Neural progenitor cell (in vitro differentiated cells): ENCODE results near the gene SNAI1.

Experiments
- CTCF ChIP-seq: fragments of 200-600 bp; sonication (generic); IDR thresholded peaks from 2 replicates; pipeline ENCODE4 v1.5.1; 2017; ENCODE audit warnings: antibody characterized with exemption, mild to moderate bottlenecking
- EZH2 ChIP-seq: fragments of 200-600 bp; sonication (generic); IDR thresholded peaks from 2 replicates; pipeline ENCODE4 v1.6.1; 2017; ENCODE audit warnings: antibody characterized with exemption, mild to moderate bottlenecking, moderate library complexity
- EZH2phosphoT487 ChIP-seq: fragments of 200-600 bp; sonication (generic); IDR thresholded peaks from 2 replicates; pipeline ENCODE4 v1.6.1; 2017; ENCODE audit warnings: antibody characterized with exemption

DNA sequence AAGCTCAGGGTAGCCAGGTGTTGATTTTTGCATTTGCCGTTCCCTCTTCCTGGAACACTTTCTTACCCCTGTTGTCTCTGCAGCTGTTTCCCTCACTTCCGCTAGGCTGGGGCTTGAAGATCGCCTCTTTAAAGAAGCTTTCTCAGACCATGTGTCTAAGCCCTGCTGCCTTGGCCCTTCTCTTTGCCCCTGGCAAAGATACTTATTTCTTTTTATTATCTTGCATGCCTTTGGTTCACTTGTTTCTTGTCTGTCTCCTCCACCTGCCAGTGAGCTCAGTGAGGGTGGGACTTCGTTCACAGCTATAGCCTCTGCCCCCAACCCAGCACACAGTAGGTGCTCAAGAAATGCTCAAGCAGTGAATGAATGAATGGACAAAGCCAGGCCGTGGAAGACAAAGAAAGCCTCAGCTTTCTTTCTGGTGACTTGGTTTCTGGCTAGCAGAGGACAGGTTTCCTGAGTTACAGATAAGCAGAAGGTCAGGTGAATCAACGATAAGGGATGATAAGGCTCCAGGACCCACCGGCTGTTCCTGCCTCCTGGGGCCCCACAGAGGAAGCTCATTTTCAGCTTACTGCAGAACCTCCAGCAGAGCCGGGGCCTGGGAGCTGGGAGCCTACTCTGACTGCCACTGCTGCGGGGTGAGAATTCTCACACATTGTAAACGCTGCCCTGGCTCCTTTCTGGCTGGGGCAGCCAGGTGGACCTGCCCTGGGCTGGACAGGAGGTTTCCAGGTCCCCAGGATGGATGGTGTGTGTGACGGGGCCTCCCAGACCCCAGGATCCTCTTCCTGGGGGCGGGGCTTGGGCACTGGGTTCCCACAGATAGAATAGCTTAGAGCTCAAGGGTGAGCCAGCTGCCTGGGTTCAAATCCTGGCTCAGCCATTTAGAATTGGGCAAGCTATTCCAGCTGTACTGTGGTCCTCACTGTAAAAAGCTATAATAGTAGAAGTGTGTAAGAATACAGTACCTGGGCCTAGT lies 29.8 kb downstream of the SNAI1 start:
- TF ChIP-seq CTCF: no peak
- TF ChIP-seq EZH2: no peak
- TF ChIP-seq EZH2phosphoT487: no peak
